ENCODE data around the gene ETV3.

GRCh38 chr1:157132111-157132510 is 6.1 kb downstream of the ETV3 start:
- TF ChIP-seq, protein P1, sequence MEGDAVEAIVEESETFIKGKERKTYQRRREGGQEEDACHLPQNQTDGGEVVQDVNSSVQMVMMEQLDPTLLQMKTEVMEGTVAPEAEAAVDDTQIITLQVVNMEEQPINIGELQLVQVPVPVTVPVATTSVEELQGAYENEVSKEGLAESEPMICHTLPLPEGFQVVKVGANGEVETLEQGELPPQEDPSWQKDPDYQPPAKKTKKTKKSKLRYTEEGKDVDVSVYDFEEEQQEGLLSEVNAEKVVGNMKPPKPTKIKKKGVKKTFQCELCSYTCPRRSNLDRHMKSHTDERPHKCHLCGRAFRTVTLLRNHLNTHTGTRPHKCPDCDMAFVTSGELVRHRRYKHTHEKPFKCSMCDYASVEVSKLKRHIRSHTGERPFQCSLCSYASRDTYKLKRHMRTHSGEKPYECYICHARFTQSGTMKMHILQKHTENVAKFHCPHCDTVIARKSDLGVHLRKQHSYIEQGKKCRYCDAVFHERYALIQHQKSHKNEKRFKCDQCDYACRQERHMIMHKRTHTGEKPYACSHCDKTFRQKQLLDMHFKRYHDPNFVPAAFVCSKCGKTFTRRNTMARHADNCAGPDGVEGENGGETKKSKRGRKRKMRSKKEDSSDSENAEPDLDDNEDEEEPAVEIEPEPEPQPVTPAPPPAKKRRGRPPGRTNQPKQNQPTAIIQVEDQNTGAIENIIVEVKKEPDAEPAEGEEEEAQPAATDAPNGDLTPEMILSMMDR (IDR thresholded peaks at IDR 0.05; ENCODE audit: low read depth, low read length, poor library complexity, severe bottlenecking) = no peak
- no peak for TF ChIP-seq EZH2phosphoT487 (IDR thresholded peaks at IDR 0.05; ENCODE audit: borderline replicate concordance, low read length)
